Measurements from ENCODE around the gene SERINC3.

DNA sequence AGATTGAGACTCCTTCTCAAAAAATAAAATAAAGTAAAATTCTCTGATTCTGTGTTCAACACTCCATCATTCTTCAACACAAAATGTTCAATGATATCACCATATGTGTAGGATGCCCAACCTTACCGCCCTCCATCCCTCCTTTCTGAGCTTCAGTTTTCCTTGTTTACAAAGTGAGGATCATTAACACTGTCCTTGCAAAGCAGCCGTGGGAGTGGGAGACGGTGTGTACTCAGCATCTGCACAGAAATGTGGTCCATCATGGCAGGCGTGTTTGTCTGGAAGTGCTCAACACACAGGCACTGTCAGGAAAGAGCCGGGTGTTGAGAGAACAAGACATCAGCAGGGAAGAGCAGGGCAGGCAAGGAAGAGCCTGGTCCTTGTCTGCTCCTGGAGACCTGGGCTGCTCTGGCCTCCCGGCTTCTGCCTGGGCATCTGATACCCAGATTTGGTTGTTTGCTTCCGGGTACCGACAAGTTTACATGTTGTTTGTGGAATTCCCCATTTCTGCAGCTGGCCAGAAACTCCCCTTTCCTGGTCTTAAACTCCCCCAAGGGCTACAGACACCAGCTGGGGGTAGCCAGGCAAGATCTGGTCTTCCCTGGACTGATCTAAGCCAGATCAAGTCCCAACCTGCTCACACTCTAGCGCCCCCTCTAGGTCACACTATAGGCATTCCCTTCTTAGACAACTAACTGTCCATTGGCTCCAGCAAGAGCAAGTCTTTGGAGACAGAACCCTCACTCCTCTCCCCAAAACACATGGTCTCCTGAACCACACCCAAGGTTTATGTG is 72.9 kb downstream of the SERINC3 start:
- TF ChIP-seq, protein P1, sequence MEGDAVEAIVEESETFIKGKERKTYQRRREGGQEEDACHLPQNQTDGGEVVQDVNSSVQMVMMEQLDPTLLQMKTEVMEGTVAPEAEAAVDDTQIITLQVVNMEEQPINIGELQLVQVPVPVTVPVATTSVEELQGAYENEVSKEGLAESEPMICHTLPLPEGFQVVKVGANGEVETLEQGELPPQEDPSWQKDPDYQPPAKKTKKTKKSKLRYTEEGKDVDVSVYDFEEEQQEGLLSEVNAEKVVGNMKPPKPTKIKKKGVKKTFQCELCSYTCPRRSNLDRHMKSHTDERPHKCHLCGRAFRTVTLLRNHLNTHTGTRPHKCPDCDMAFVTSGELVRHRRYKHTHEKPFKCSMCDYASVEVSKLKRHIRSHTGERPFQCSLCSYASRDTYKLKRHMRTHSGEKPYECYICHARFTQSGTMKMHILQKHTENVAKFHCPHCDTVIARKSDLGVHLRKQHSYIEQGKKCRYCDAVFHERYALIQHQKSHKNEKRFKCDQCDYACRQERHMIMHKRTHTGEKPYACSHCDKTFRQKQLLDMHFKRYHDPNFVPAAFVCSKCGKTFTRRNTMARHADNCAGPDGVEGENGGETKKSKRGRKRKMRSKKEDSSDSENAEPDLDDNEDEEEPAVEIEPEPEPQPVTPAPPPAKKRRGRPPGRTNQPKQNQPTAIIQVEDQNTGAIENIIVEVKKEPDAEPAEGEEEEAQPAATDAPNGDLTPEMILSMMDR (conservative IDR thresholded peaks at IDR 0.05), result no peak; the same call in 1 of the 2 replicates
- no peak for TF ChIP-seq ZFX (IDR thresholded peaks at IDR 0.05)
